ENCODE measurements around the gene CYTH4.

CYTH4 gene

GRCh38 chr22:37331034-37331428 is 48.7 kb downstream of the CYTH4 start:
- no peak for DNase-seq

GRCh38 chr22:37331856-37332536 is 49.7 kb downstream of the CYTH4 start:
- no peak for DNase-seq

- DNase-seq, result no peak
Measured at GRCh38 chr22:37333724-37334460, 51.6 kb downstream of the CYTH4 start.

GRCh38 chr22:37334461-37334858 is 52.2 kb downstream of the CYTH4 start:
- no peak for DNase-seq

GRCh38 chr22:37334859-37335805 is 52.8 kb downstream of the CYTH4 start:
- no peak for DNase-seq

- no peak for DNase-seq
Measured at GRCh38 chr22:37335806-37336199, 53.5 kb downstream of the CYTH4 start.

- no peak for DNase-seq
Measured at GRCh38 chr22:37336579-37336978, 54.3 kb downstream of the CYTH4 start.

GRCh38 chr22:37337204-37337943 is 55.1 kb downstream of the CYTH4 start:
- DNase-seq, result no peak

GRCh38 chr22:37338539-37339246 is 56.4 kb downstream of the CYTH4 start:
- DNase-seq, result no peak

- DNase-seq, result no peak
Measured at GRCh38 chr22:37340331-37341262, 58.3 kb downstream of the CYTH4 start.

- DNase-seq, result no peak
Measured at GRCh38 chr22:37342065-37342464, 59.8 kb downstream of the CYTH4 start.

- no peak for DNase-seq
Measured at GRCh38 chr22:37343348-37343747, 61.0 kb downstream of the CYTH4 start.

- DNase-seq, result no peak
Measured at GRCh38 chr22:37343863-37344734, 61.8 kb downstream of the CYTH4 start.

- no peak for DNase-seq
Measured at GRCh38 chr22:37344735-37345449, 62.6 kb downstream of the CYTH4 start.

GRCh38 chr22:37345863-37346504 is 63.7 kb downstream of the CYTH4 start:
- DNase-seq, result no peak

GRCh38 chr22:37346505-37346895 is 64.2 kb downstream of the CYTH4 start:
- DNase-seq, result no peak

GRCh38 chr22:37349043-37349814 is 66.9 kb downstream of the CYTH4 start:
- DNase-seq, result no peak

GRCh38 chr22:37351232-37351631 is 68.9 kb downstream of the CYTH4 start:
- DNase-seq, result no peak

All from stimulated activated CD4-positive, alpha-beta T cell treated with anti-CD3 and anti-CD28 coated beads, Interleukin-4, amount 100 ng/mL, for 4 hours (primary cell).